Mononuclear cell (primary cell): ENCODE measurements around the gene SPC24. TPM values are rescaled to one million over a fixed set of nuclear protein-coding genes. Genes with fewer than 3 reads are reported as not detected.
"Not testable (repeated sequence)": the region's sequence is repeated elsewhere in the genome, so short reads cannot be mapped to it uniquely, and the experiment has no call there.

ENCODE experiments used
- H3K27me3 ChIP-seq: 2 replicates; pipeline ENCODE4 v1.6.0; 2011; ENCODE audit warnings: low read length, control low read depth; ENCODE audit not compliant: insufficient read depth
- H3K4me1 ChIP-seq: 2 replicates; pipeline ENCODE4 v1.5.1; 2011; ENCODE audit warnings: mild to moderate bottlenecking, low read length, control low read depth; ENCODE audit not compliant: insufficient read depth
- H3K4me3 ChIP-seq: 2 replicates; pipeline ENCODE4 v1.5.1; 2011; ENCODE audit warnings: mild to moderate bottlenecking, low read length, moderate library complexity
- H3K9me3 ChIP-seq: 2 replicates; pipeline ENCODE4 v1.5.1; 2011; ENCODE audit warnings: low read depth, mild to moderate bottlenecking, control low read depth, low read length
- total RNA-seq: library from RNA; depleted of rRNA; stranded (reverse); fragments of >200 nt; gene quantifications from one replicate; pipeline ENCODE4 v1.2.3, GENCODE V29; 2012

The SPC24 gene
- total RNA-seq, 1 donor: 0.10 TPM

- Histone ChIP-seq H3K27me3 (peaks cover 2% of the 10 kb centered on the region), H3K9me3 (no peaks in the 10 kb centered on the region), H3K4me3 (peak overlapping the region; percentile 24), H3K4me1 (peaks cover 21% of the 10 kb centered on the region)
Measured at GRCh38 chr19:11196406-11197287, 41.1 kb upstream of the SPC24 start.

- Histone ChIP-seq H3K9me3 (no peaks in the 10 kb centered on the region), H3K27me3 (peaks cover 2% of the 10 kb centered on the region), H3K4me1 (peaks cover 21% of the 10 kb centered on the region), H3K4me3 (no peak overlapping the region)
Measured at GRCh38 chr19:11195681-11196080, 40.1 kb upstream of the SPC24 start.

- Histone ChIP-seq H3K4me1 (peaks cover 21% of the 10 kb centered on the region), H3K27me3 (peaks cover 2% of the 10 kb centered on the region), H3K9me3 (no peaks in the 10 kb centered on the region), H3K4me3 (no peak overlapping the region)
Measured at GRCh38 chr19:11194656-11195558, 39.3 kb upstream of the SPC24 start.

DNA sequence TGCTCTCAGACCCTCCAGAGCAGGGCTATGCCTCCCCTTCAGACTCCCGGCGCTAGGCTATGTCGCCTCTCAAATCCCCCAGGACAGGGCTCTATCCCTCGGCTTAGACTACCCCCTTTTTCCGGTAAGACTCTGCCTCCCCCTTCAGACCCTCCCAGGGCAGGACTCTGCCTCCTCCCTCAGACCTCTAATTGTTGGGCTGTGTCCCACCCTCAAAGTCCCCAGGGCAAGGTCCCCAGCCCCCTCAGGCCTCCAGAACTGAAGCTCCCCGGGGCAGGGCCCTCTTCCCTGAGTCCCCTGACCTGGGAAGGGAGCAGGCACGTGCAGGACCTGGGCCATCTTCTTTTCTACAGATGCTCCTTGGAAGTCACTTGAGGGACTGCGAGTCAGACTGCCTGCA is 38.6 kb upstream of the SPC24 start:
- Histone ChIP-seq H3K4me3 (no peak overlapping the region), H3K4me1 (peaks cover 21% of the 10 kb centered on the region), H3K27me3 (peaks cover 2% of the 10 kb centered on the region), H3K9me3 (no peaks in the 10 kb centered on the region)

GRCh38 chr19:11192957-11193939 is 37.7 kb upstream of the SPC24 start:
- H3K4me3 ChIP-seq: no peak overlapping the region

GRCh38 chr19:11191934-11192333 is 36.4 kb upstream of the SPC24 start:
- Histone ChIP-seq H3K9me3 (no peaks in the 10 kb centered on the region), H3K4me3 (no peak overlapping the region), H3K27me3 (peaks cover 2% of the 10 kb centered on the region), H3K4me1 (peaks cover 13% of the 10 kb centered on the region)

More at GRCh38 chr19:11192957-11193939, 37.7 kb upstream of the SPC24 start:
- Histone ChIP-seq H3K4me1 (peaks cover 21% of the 10 kb centered on the region), H3K9me3 (no peaks in the 10 kb centered on the region), H3K27me3 (peaks cover 2% of the 10 kb centered on the region)

DNA sequence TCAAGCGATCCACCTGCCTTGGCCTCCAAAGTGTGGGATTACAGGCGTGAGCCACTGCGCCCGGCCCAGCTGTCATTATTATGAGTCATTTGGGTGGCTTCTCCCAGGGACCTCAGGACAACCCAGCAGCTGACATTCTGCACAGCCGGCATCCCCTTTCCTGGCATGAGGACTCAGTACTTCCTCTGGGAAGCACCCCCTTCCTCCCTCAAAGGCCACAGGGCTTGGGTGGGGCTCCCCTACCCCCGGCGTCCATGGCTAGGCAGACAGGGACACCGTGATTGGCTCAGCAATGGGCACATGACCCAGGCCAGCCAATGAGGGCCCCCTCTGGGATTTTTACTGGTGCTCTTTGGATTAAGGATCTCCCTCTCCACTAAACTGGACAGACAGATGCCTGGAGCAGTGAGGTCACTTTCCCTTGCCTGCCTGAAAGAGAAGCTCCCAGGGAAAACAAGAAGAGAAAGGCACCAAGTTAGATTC is 35.7 kb upstream of the SPC24 start:
- Histone ChIP-seq H3K4me3 (no peak overlapping the region), H3K9me3 (no peaks in the 10 kb centered on the region), H3K27me3 (no peaks in the 10 kb centered on the region), H3K4me1 (peaks cover 7% of the 10 kb centered on the region)

DNA sequence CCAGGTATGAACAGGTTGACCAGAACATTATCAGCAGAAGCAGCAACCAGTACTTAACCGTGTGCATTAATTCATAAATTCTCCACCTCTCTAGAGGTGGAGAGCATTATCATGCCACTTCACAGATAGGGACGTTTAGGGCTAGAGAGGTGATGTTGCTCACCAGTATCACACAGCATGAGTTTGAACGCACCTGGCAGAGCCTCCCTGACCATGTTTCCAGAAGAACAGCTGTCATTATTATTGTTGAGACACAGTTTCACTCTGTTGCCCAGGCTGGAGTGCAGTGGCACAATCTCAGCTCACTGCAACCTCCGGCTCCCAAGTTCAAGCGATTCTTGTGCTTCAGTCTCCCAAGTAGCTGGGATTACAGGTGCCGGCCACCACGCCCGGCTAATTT is 34.9 kb upstream of the SPC24 start:
- Histone ChIP-seq H3K4me1 (peaks cover 7% of the 10 kb centered on the region), H3K9me3 (no peaks in the 10 kb centered on the region)

DNA sequence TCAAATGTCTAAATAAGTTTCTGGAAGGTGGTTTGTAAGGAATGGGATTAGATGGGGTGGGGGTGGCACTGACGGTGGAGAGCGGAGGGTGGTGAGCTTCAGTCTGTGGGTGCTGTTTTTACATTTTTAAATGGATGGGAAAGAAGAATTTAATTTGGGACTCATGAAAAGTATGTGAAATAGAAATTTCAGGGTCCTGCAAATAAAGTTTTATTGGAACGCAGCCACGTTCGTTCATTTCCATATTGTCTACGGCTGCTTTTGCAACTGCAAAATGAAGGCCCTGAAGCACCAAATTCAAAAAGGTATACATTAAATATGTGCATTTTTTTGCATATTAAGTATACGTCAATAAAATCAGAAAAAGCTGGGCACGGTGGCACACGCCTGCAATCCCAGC is 31.9 kb upstream of the SPC24 start:
- H3K4me1 ChIP-seq: no peaks in the 10 kb centered on the region
- no peaks in the 10 kb centered on the region for H3K27me3 ChIP-seq
- no peak overlapping the region for H3K4me3 ChIP-seq
- H3K9me3 ChIP-seq: no peaks in the 10 kb centered on the region

More for the DNA sequence above, 34.9 kb upstream of the SPC24 start:
- Histone ChIP-seq H3K4me3 (no peak overlapping the region), H3K27me3 (no peaks in the 10 kb centered on the region)

DNA sequence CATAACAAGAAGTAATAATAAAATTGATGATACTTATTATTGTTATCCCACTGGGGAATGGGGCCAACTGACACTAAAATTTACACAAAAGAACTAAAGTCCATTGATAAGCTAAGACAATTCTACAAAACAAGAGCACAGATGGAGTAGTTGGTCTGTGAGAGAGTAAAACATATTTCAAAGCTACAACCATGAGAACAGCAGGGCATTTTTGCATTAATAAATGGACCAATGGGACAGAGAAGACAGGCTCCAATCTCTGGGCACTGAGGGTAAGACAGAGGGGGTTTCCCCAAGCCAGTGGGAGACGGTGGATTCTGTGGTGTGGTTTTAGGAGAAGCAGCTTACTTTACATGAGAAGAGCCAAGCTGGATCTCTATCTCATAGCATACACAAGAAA is 27.4 kb upstream of the SPC24 start:
- no peaks in the 10 kb centered on the region for H3K9me3 ChIP-seq
- H3K27me3 ChIP-seq: no peaks in the 10 kb centered on the region

GRCh38 chr19:11181488-11181887 is 25.9 kb upstream of the SPC24 start:
- Histone ChIP-seq H3K4me1 (peaks cover 7% of the 10 kb centered on the region), H3K4me3 (no peak overlapping the region), H3K27me3 (no peaks in the 10 kb centered on the region), H3K9me3 (no peaks in the 10 kb centered on the region)

More for the DNA sequence above, 27.4 kb upstream of the SPC24 start:
- Histone ChIP-seq H3K4me1 (peaks cover 7% of the 10 kb centered on the region), H3K4me3 (no peak overlapping the region)

DNA sequence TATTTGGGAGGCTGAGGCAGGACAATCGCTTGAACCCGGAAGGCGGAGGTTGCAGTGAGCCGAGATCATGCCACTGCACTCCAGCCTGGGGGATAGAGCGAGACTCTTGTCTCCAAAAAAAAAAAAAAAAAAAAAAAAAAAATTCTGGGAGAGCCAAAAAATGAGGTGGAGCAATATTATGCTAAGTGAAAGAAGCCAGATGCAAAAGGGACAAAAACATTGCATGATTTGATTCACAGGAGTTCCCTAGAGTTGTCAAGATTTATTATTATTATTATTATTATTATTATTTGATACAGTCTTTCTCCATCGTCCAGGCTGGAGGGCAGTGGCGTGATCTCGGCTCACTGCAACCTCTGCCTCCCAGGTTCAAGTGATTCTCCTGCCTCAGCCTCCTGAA is 25.4 kb upstream of the SPC24 start:
- not testable (repeated sequence) for H3K9me3 ChIP-seq, H3K4me3 ChIP-seq, H3K27me3 ChIP-seq, H3K4me1 ChIP-seq

GRCh38 chr19:11180346-11180745 is 24.8 kb upstream of the SPC24 start:
- H3K27me3 ChIP-seq: no peaks in the 10 kb centered on the region
- no peak overlapping the region for H3K4me3 ChIP-seq
- H3K4me1 ChIP-seq: peaks cover 7% of the 10 kb centered on the region
- H3K9me3 ChIP-seq: no peaks in the 10 kb centered on the region

DNA sequence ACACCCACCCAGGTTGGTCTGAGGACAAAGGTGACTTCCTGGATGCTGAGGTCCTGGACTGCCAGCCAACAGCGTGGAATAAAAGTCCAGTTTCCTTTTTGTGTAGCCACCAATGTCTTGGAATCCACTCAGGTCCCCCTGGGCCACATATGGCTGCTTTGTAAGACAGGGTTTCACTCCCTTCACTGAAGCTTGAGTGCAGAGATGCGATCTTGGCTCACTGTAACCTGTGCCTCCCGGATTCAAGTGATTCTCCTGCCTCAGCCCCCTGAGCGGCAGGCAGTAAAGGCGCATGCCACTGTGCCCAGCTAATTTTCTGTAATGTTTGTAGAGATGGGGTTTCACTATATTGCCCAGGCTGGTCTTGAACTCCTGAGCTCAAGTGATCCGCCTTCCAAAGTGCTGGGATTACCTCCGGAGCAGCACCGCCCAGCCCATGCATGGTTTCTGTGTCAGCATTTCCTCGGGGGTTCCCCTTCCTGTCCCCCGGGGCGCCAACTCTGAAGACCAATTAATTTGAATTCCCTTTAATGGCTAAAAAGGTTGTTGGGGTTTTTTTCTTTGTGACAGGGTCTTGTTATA is 24.2 kb upstream of the SPC24 start:
- Histone ChIP-seq H3K27me3 (no peaks in the 10 kb centered on the region), H3K4me1 (peaks cover 7% of the 10 kb centered on the region), H3K4me3 (no peak overlapping the region), H3K9me3 (no peaks in the 10 kb centered on the region)
